NCI-H748 treated with DMSO at 0.1 percent for 48 hours (cell line): ENCODE data around the gene SNX19.
"Not testable (repeated sequence)": the region's sequence is repeated elsewhere in the genome, so short reads cannot be mapped to it uniquely, and the experiment has no call there.

Experiments used
- DNase-seq: peaks from one replicate; lab custom pipeline; 2025; lab: John Stamatoyannopoulos, UW

SNX19 gene, protein sequence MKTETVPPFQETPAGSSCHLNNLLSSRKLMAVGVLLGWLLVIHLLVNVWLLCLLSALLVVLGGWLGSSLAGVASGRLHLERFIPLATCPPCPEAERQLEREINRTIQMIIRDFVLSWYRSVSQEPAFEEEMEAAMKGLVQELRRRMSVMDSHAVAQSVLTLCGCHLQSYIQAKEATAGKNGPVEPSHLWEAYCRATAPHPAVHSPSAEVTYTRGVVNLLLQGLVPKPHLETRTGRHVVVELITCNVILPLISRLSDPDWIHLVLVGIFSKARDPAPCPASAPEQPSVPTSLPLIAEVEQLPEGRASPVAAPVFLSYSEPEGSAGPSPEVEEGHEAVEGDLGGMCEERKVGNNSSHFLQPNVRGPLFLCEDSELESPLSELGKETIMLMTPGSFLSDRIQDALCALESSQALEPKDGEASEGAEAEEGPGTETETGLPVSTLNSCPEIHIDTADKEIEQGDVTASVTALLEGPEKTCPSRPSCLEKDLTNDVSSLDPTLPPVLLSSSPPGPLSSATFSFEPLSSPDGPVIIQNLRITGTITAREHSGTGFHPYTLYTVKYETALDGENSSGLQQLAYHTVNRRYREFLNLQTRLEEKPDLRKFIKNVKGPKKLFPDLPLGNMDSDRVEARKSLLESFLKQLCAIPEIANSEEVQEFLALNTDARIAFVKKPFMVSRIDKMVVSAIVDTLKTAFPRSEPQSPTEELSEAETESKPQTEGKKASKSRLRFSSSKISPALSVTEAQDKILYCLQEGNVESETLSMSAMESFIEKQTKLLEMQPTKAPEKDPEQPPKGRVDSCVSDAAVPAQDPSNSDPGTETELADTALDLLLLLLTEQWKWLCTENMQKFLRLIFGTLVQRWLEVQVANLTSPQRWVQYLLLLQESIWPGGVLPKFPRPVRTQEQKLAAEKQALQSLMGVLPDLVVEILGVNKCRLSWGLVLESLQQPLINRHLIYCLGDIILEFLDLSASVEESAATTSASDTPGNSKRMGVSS

DNA sequence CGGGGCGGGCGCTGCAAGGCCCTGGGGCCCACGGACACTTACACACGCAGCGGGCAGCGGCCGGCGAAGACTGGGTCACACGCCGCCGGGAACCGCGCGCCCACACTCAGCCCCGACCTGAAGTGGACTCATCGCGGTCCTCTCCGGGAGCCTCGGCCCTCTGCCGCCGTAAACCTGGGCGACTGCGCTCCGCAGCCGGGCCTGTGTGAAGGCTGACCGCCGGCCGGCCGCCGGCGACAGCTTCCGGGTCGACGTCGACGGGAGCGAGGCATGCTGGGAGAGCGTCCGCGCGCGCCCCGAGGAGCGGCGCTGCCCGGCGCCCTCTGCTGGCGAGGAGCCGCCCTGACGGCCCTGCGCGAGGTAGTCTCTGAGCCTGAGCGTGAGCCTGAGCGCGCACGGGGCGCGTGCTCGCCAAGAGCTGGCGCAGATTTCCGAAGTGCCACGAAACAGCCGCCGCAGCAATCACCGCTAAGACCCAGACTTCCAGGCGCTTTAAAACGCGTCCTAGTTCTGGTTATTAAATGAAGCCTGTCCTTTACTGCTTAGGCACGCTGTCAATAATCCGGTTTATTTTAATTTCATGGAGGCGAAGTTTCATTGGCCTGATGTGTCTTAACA, at the start of gene SNX19:
Gene SNX19, minus strand, starts transcription at position 242 of the 618 bp plus-strand sequence. CDS start 540 bp downstream, outside the sequence.
- DNase-seq: peak; percentile 54

DNA sequence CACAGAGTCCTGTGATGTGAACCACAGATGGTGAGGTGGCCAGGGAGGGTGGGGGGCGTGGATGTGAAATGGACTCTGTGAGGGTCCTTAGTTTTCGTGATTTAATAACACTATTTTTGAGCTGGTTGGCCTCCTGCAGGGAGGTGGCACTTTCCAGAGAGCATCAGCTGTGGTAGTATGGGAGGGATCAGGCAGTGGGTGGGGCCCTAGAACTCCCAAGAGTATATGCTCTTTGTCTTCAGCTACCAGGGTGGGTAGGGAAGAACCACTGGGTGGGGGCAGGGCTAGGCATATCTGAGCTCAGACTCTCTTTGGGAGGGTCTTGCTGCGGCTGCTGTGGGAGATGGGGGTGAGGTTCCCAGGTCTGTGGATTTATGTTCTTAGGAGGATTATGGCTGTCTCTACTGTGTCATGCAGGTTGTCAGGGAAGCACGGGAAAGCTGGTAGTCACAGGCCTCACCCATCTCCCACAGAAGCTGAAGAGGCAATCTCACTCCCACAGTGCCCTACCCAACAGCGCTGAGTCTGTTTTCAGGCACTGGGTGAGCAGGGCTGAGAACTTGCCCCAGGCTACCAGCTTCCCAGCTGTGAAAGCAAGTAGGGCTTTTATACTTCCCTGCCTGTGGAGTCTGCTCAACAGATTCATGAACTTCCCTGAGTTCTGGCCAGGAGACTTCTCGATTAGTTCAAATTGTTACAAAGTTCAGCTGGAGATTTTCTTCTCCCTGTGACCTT, 47.9 kb upstream of the SNX19 start:
- no peak for DNase-seq

GRCh38 chr11:130947889-130948288, 31.6 kb upstream of the SNX19 start:
- DNase-seq: no peak

- no peak for DNase-seq
Measured at GRCh38 chr11:130947481-130947880, 31.2 kb upstream of the SNX19 start.

GRCh38 chr11:130947058-130947457, 30.8 kb upstream of the SNX19 start:
- no peak for DNase-seq

- no peak for DNase-seq
Measured at GRCh38 chr11:130945896-130946295, 29.6 kb upstream of the SNX19 start.

GRCh38 chr11:130940706-130941105, 24.4 kb upstream of the SNX19 start:
- DNase-seq: no peak

GRCh38 chr11:130937051-130937450, 20.8 kb upstream of the SNX19 start:
- DNase-seq: no peak

- DNase-seq: no peak
Measured at GRCh38 chr11:130932086-130932712, 15.9 kb upstream of the SNX19 start.

DNA sequence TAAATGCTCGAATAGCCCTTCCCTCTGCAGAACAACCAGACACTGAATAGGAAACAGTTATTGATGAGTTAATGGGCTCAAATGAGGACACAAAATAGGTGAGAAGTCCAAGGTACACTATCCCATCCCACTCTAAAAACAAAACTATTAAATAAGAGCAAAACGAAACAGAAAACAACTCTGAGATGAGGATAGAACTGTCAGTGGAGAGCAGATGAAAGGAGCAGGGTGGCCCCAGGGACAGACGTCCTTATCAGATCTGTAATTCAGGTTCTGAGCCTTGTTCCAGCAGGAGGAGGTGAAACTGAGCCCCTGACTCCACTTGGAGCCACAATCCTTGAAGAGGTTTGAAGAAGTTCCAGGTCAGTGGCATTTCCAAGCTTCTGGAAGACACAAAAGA, 8.5 kb upstream of the SNX19 start:
- no peak for DNase-seq

GRCh38 chr11:130920612-130921011, 4.3 kb upstream of the SNX19 start:
- not testable (repeated sequence) for DNase-seq

GRCh38 chr11:130918081-130918480, 1.8 kb upstream of the SNX19 start:
- DNase-seq: no peak

DNA sequence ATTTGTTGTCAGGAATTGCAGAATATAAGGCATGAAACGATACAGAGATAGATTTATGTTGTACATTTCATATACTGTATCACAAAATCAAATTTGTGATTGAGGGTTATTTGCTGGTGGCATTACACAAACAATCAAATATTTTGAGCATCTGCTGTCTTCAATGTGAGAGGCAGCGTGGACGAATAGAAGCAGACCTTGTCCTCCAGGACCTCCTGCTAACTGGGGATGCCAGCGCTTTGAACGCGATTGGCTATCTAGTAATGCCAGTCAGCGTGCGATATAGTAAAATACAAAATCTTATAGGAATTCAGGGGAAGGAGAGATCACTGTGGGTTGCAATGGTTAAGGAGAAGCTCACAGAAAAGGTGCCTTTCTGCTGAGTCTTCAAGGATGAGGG, 631 bp upstream of the SNX19 start:
- DNase-seq: no peak

- DNase-seq: no peak
Measured at GRCh38 chr11:130915603-130916237, 559 bp downstream of the SNX19 start.

GRCh38 chr11:130913268-130913667, 3.0 kb downstream of the SNX19 start:
- DNase-seq: no peak

DNA sequence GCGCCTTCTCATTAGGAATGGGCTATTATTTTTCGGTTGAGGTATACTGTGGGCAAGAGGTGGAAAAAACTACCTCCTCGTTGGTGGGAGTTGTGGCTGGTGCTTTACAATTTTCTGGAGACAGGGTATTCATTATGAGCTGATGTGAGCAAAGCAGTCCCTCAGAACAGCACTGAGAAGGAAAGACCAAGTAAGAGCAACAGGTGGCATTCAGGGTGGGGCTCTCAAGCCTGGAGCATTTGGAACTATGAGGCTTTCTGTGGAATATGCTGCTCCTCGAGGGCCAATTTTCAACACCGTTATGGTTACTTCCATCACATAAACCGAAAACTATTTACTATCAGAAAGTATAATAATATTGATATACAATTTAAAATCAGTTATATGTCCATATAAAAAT, 3.7 kb downstream of the SNX19 start:
- no peak for DNase-seq

DNA sequence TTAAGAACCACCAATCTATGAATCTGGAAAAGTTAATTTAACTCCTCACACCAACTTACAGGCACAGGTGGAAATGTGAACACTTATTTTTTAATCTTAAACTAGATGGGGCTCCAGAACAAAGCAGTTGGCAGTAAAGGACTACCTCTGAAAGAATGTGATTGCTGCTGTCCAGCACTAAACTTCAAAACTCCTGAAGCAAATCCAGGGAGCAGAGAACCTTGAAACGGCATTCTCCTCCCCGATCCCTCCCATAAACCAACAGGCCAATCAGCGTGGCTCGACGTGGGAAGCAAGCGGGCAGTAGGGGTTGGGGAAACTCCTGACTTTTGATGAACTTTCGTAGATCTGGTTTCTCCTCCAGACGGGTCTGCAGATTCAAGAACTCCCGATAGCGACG, 5.0 kb downstream of the SNX19 start:
- DNase-seq: no peak

GRCh38 chr11:130909650-130910049, 6.6 kb downstream of the SNX19 start:
- DNase-seq: no peak

DNA sequence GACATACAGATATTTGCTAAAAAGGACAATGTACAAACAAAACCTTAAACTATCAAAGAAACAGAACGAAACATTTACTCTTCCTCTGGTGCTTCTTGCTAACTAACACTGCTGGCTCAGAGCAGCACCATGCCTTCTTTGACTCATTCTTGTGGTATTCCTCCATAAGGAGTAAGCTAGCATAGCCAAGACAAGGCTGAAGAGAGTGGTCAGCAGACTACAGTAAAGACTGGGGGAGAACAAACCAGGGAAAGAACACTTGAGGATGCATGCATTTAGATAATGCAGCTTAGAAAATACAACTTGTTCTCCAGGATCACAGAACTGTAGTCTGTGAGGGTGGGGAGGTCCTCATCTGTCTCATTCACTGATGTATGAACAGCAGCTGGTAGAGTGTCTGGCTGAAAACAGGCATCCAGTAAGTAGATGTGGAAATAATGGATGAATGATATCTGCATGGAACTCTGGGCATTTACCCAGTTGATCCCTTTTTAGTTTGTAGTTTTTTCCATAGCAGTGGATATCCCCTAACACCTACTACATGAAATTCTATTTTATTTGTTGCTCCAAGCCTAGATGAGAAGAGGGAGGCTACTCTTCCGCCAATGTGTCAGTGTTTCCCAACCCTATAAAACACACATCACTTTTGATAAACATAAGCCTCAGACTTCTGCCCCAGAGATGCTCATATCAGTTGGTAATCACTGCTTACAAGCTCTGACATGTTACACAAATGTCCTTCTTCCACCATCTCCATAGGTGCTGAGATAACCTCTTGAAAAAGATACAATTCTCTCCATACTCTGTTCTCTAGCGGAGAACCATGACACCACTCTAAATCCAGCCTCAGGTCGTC, 7.3 kb downstream of the SNX19 start:
- DNase-seq: no peak

DNA sequence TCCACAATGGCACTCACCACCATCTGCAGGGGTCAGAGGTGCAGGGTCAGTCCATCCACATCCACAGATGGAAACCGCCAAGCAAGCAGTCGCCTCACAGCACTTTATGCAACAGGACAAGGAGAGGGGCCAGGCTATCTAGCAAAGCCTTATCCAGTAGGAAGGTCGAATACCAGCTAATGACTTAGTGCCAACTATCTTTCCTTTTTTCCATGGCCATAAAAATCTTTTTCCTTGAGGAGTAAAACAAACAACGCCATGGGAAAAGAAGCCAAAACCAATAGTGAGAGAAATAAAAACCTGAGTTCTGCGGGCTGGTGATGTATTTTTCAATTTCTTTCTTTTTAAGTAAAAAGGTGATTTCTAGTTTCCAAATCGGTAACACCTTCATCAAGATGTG, 8.2 kb downstream of the SNX19 start:
- DNase-seq: no peak
